Stimulated activated CD8-positive, alpha-beta memory T cell treated with anti-CD3 and anti-CD28 coated beads, Interleukin-7, amount 100 ng/mL, for 24 hours (primary cell): ENCODE data around the gene ZNF544.
"Not testable (repeated sequence)": the region's sequence is repeated elsewhere in the genome, so short reads cannot be mapped to it uniquely, and the experiment has no call there.

Experiments used
- DNase-seq: peaks from one replicate; pipeline ENCODE4 v3.0.0-alpha.2; 2020; ENCODE audit warnings: low read depth

ZNF544 gene

DNA sequence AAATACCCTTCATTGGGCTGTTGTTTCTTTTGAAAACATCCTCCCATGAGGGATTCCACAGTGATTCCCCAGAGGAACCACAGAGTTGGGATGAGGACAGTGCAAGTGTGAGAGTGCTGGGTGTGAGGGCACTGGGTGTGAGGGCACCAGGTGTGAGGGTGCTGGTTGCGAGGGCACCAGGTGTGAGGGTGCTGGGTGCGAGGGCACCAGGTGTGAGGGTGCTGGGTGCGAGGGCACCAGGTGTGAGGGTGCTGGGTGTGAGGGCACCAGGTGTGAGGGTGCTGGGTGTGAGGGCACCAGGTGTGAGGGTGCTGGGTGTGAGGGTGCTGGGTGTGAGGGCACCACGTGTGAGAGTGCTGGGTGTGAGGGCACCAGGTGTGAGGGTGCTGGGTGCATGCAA, 29.5 kb downstream of the ZNF544 start:
- not testable (repeated sequence) for DNase-seq

DNA sequence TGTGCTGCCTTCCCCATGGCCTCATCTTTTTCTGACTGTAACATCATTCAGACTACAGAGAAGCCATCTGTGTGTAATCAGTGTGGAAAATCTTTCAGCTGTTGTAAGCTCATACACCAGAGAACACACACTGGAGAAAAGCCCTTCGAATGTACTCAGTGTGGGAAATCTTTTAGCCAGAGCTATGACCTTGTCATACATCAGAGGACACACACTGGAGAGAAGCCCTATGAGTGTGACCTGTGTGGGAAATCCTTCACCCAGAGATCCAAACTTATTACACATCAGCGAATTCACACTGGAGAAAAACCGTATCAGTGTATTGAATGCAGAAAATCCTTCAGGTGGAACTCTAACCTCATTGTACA, 32.9 kb downstream of the ZNF544 start:
- DNase-seq = no peak

DNA sequence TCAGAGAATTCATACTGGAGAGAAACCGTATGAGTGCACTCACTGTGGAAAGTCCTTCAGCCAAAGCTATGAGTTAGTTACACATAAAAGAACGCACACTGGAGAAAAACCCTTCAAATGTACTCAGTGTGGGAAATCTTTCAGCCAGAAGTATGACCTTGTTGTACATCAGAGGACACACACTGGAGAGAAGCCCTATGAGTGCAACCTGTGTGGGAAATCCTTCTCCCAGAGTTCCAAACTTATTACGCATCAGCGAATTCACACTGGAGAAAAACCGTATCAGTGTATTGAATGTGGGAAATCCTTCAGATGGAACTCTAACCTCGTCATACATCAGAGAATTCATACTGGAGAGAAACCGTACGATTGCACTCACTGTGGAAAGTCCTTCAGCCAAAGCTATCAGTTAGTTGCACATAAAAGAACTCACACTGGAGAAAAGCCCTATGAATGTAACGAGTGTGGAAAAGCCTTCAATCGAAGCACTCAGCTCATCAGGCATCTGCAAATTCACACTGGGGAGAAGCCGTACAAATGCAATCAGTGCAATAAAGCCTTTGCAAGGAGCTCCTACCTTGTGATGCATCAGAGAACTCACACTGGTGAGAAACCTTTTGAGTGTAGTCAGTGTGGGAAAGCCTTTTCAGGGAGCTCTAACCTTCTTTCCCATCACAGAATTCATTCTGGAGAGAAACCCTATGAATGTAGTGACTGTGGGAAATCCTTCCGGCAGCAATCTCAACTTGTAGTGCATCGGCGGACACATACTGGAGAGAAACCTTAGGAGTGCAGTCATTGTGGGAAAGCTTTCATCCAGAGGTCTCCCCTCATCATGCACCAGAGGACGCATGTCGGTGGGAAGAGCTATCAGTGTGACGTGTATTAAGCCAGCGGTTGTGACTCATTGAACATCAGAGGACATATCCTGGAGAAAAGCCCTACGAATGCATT, 33.5 kb downstream of the ZNF544 start:
- DNase-seq = no peak

DNA sequence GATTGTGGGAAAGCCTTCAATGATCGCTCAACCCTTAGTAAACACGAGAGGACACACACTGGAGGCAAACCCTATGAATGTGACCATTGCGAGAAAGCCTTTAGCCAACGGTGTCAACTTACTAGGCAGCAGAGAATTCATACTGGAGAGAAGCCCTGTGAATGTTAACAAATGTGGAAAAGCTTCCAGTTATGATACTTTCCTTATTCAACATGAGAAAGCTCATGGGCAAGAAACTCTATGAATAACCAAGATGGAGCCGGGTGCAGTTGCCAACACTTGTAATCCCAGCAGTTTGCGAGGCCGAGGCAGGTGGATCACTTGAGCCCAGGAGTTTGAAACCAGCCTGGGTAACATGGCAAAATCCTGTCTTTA, 34.2 kb downstream of the ZNF544 start:
- no peak for DNase-seq

DNA sequence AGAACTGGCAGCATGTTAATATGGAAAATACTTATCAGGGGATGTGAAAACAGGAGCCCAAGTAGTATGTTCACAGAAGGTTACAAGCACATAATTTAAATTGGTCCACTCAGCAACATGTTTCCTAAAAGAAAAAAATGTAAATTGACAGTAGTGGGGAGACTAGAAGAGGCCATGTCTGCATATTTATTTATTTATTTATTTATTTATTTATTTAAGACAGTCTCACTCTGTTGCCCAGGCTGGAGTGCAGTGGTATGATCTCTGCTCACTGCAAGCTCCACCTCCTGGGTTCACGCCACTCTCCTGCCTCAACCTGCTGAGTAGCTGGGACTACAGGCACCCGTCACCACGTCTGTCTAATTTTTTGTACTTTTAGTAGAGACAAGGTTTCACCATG, 36.4 kb downstream of the ZNF544 start:
- no peak for DNase-seq

DNA sequence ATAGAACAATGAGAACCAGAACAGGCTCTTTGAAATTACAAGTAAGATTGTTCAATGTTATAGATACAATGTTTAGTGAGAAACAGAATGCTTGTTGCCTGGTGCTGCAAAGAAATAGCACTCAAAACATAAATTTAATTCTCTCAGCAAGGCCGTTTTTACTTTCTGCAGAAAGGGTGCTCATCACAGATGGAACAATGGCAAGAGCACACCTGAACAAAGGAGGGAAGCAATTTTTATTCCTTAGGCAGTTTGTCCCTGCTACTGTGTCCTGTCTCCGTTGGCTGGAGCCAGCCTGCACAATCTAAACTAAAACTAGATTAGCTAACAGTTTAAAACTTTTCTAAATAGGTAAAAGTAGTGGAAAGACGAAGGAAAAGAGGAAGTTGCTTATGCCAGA, 39.6 kb downstream of the ZNF544 start:
- DNase-seq = no peak

DNA sequence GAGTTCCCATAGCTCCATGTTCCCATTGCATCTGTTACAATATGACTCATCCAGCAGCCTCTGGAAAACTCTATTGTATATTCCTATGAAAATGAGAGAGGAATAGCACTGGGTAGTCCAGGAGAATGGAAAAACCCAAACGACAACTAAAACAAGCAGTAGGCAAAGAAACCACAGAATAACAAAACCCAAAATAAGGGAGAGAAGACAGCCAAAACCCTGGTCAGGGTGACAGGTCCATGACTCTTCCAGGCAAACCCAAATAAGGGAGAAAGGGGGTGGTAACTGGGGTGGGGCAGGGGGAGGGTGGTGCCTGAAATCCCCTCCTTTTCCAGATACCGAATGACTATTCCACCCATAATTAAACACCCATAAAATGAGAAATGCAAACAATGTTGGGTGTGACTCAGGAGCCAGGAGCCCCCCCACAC, 46.1 kb downstream of the ZNF544 start:
- DNase-seq = no peak

DNA sequence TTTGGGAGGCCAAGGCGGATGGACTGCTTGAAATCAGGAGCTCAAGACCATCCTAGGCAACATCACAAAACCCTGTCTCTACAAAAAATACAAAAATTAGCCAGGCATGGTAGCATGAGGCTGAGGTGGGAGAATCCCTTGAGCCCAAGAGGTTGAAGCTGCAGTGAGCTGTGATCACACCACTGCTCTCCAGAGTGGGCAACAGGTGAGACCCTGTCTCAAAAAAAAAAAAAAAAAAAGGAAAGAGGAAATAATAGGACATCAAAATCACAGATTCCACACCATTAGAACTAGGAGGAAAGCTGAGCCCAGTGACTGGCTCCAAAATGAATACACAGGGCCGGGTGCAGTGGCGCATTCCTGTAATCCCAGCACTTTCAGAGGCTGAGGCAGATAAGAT, 46.9 kb downstream of the ZNF544 start:
- DNase-seq = no peak

DNA sequence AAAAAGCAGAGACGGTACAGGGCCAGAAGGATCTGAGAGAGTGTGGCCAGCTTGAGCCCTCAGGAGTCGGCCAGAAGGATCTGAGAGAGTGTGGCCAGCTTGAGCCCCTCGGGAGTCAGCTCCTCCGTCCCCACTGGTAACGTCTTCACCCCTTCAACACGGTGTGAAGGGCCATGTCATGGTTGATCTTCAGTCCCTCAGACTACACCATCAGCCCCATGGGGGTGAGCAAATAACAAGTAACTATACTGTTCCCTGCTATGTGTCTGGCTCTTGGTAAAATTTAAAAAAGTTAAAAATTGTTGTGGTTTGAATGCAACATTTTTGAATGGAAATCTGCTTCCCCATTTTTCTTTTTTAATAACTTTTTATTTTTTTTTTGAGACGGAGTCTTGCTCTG, 48.5 kb downstream of the ZNF544 start:
- DNase-seq = no peak

DNA sequence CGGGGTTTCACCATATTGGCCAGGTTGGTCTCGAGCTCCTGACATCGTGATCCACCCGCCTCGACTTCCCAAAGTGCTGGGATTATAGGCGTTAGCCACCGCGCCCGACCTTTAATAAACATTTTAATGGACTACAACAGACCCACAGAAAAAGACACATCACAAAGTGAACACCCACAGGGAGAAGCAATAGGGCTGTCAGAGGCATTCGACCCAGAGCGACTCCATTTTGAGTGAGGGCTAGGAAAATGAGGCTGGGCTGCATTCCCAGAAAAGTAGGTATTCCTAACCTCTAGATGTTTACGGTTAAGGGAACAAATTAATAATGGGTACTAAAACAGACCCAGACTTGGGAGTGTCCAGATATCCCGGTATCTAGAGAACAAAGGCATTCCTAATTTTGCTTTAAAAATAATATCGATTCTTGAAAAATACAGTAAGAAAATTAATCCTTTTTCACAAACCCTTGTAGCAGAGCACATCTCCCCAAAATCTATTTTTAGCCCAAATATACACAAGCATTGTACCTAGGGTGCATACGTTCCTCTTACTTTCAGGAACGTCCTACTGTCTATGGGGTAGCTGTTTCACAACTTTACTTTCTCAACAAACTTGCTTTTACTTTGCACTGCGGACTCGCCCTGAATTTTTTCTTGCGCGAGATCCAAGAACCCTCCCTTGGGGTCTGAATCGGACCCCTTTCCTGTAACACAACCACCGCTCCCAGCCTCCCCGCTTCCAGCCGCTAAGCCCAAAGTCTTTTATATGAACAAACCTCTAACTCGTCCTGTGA, 49.2 kb downstream of the ZNF544 start:
- no peak for DNase-seq

DNA sequence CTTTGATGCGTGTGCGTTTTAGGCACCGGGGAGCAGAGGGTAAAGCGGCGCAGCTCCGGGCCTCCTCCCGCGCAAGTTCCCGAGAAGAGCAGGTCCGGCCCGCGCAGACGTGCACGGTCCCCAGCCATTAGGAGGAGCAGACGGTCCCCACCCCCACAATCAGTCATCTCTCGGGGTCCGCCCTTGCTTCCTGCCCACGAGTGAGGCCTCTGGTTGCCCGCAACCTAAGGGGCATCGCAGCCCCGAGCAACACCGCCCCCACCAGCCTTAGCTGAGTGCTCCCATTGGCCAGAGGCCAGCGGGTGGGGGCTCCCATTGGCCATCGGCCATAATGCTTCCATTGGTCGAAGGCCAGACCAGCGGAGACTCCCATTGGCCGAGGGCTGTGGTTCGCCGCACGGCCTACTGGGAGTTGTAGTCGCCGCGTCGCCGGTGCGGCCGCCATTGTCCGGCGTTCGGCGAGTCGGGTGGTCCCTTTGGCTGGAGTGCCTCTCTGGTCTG, 49.9 kb downstream of the ZNF544 start, which contains the start of gene ZNF8:
TSS of gene ZNF8 (plus strand) at position 415 of the 501 bp plus-strand sequence. CDS start 127 bp downstream, outside the sequence.
- peak; percentile 95 for DNase-seq

DNA sequence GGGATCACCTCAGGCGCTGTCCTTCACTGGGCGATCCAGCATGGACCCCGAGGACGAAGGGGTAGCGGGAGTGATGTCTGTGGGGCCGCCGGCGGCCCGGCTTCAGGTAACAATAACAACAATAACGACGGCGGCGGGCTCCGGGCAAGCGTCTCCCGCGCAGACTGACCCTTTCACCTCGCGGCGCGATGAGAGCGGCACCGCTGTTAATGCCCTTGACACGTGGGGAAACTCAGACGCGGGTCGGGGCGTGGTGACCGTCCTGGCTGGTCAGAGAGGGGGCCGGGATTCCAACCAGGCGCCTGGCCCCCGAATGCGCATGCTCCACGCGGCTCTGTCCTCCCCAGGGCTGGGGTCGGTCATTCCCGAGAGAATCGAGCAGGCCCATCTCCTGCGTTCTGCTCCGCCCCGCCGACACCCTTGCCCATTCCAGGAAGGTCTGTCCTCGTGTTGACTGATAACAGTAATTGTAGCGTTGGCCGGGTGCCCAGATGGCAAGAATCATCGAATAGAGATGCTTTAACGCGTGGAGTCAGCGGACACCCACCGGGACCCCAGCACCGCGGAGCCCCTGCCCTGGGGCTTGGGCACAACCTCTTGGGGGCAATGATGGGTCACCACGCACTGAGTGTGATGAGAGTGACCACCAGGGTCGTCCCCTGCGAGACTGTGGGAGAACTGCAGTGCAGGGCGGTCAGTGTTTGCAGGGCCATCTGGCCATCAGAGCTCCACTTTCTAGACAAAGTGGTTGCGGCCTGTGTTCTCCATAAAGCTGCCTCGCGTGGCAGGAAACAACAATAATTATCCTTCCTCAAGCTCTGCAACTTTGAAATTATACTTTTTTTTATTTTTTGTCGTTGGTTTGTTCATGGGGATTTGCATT, 50.6 kb downstream of the ZNF544 start:
- DNase-seq = peak; percentile 27

DNA sequence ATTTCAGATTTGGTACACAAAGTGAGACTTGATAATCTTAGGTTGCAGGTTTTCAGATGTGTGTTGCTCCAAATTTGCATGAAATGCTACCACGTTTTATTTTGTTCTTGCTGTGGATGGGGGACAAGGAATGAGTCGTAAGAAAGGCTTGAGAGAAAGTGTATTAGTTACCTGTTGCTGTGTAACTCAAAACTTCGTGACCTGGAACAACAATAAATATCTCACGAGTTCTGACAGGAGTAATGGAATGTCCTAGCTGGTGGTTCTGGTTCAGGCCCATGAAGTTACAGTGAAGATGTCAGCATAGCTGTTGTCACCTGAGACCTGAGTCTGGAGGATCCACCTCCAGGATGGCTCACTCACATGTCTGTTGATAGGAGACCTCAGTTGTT, 51.2 kb downstream of the ZNF544 start:
- DNase-seq = no peak

DNA sequence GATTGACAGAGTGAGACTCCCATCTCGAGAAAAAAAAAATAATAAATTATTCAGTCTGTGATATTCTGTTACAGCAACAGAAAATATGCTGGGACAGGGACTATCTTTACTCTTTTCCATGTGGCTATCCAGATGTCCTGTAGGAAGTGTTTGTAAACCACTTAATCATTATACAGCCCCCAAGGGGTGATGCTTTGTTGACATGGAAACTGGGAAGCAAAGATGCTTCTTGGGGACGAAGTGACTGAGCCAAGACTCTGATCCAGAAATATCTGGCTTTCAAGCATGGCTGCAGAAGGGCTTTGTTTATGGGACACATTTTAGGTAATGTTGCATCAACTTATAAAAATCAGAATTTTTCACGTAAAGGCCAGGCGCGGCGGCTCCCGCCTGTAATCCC, 55.5 kb downstream of the ZNF544 start:
- no peak for DNase-seq

DNA sequence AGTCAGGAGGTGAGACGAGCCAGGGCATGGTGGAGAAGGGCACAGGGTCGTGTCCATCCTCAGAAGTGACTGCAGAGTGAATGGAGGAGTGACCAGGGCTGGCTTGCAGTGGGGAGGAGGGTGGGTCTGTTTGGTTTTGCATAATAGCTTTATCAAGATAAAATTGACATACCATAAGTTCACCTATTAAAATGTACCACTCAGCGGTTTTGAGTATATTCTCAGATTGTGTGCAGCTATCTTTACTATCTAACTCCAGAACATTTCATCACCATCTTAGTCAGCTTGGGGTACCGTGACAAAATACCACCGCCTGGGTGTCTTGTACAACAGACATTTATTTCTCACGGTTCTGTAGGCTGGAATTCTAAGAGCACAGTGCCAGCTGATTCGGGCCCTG, 63.2 kb downstream of the ZNF544 start:
- no peak for DNase-seq

DNA sequence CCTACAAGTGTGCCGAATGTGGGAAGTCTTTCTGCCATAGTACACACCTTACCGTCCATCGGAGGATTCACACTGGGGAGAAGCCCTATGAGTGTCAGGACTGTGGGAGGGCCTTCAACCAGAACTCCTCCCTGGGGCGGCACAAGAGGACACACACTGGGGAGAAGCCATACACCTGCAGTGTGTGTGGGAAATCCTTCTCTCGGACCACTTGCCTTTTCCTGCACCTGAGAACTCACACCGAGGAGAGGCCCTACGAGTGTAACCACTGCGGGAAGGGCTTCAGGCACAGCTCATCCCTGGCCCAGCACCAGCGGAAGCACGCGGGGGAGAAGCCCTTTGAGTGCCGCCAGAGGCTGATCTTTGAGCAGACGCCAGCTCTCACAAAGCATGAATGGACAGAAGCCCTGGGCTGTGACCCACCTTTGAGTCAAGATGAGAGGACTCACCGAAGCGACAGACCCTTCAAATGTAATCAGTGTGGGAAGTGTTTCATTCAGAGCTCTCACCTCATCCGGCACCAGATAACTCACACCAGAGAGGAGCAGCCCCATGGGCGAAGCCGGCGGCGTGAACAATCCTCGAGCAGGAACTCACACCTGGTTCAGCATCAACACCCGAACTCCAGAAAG, 66.1 kb downstream of the ZNF544 start:
- DNase-seq = no peak

DNA sequence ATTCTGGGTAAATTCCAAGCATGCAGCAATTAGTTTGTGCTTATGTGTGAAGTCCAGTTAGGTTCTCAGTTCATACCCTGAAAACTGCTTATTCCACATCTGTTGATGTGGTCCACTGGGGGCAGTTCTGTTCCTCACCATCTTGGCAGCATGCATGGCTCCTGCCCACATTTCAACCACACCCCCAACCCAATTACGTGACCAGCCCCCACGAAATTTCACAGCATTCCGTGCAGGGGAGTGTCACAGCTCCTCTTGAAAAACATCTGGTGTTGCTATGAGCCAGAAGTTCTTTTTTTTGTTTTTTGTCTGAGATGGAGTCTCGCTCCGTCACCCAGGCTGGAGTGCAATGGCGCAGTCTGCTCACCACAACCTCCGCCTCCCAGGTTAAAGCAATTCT, 67.4 kb downstream of the ZNF544 start:
- DNase-seq = no peak

DNA sequence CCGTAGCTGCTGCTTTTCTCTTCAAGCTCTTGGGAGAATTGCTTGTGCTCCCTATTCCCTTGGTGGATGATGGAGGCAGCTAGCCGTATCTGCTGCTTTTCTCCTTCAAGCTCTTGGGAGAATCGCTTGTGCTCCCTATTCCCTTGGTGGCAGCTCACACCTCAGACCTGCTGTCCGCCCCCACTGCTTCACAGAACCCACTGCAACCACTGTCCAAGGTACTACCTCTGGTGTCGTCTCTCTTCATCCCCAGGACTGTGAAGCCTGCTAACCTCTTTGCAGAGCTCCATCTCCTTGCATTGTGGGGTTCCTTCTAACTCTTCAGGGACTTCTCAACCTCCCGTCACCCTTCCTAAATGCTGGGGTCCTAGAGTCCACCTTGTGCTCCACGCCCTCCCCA, 71.9 kb downstream of the ZNF544 start:
- DNase-seq = no peak

DNA sequence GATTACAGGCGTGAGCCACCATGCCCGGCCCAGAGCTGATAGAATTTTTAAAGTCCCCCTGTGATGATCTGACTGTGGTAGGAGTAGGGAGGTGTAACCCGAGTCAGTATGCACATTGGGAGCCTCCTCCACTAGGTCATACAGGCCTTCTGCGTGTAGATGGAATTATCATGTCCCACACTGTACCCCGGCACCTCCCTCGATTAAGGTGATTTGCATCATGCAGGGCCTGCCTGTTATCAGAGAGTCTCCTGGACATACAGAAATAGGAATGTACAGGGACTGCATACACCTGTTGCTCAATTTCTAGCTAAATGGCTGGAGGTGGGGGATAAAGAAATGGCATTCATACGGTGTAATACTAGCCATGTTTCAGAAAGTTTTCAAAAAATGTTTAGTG, 75.5 kb downstream of the ZNF544 start:
- DNase-seq = no peak

DNA sequence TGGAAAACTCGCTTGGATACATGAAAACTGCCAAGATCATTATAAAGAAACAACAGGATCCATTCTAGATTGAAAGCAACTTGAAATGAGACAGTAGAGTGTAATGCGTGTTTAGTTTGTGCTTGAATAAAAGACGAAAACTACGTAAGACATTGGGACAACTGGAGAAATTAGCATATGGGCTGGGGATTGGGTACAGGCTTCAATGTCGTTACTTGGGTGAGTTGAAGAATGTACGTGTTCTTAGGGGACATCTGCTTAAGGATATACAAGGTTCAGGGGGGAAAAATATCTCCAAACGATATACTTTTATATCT, 76.0 kb downstream of the ZNF544 start:
- DNase-seq = no peak

DNA sequence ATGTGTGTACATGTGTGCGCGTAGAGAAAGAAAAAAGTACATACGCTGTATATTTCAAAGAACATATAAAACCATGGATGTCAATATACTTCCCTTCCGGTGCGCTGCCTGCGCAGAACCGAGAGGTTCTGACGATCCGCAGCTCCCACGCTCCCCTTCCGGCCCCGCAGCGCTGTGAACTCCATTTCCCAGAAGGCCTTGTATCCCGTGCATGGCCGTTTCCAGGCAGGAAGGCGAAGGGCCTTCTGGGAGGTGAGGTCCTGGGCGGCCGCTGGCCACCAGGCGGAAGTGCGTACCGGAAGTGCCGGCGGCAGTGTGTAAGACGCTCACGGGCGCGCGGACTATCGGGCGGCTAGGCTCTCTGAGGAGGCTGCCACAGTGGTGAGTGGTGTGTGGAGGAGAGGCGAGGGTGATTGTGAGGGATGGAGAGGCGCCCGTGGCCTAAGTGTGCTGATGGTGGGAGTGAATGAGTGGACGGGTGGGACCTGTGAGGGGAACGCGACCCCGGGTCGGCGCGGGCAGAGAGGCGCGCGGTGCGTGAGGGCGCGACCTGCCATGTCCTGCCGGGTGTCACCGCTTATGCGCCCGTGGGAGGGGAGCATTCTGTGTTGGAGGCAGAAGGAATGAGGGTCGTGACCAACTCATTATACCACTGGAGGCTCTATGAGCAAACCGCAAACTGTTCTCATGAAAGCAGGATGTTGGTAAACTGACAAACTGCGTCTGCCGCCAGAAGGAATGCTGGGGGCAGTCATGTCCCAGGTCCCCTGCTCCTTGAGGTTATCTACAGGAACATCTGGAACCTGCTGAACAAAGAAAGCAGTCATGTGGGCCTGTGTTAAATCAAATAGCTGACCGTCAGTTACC, 76.6 kb downstream of the ZNF544 start, which contains the start of gene ERVK3-1:
TSS of gene ERVK3-1 (plus strand) at position 313 of the 867 bp plus-strand sequence. CDS start 6,792 bp downstream, outside the sequence.
- peak; percentile 84 for DNase-seq
